Glutamatergic neuron (in vitro differentiated cells): Measurements from ENCODE around the gene PPFIA3. TPM values are rescaled to one million over a fixed set of nuclear protein-coding genes. Genes with fewer than 3 reads are reported as not detected.

Experiments
- DNase-seq: peaks from one replicate; pipeline ENCODE4 v3.0.0; 2022
- H3K27ac Mint-ChIP-seq: one replicate; pipeline ENCODE4 v1.8.0; 2020; ENCODE audit warnings: mild to moderate bottlenecking, mixed read lengths, inconsistent platforms; ENCODE audit not compliant: unreplicated experiment
- H3K27me3 Mint-ChIP-seq: one replicate; pipeline ENCODE4 v1.8.0; 2020; ENCODE audit warnings: mild to moderate bottlenecking, moderate library complexity, mixed read lengths, inconsistent platforms; ENCODE audit not compliant: unreplicated experiment
- H3K36me3 Mint-ChIP-seq: one replicate; pipeline ENCODE4 v1.8.0; 2020; ENCODE audit warnings: mild to moderate bottlenecking, mixed read lengths, inconsistent platforms; ENCODE audit not compliant: unreplicated experiment
- H3K4me1 Mint-ChIP-seq: one replicate; pipeline ENCODE4 v1.8.0; 2020; ENCODE audit warnings: mild to moderate bottlenecking, low read depth, mixed read lengths, inconsistent platforms; ENCODE audit not compliant: unreplicated experiment
- H3K4me3 Mint-ChIP-seq: one replicate; pipeline ENCODE4 v1.8.0; 2020; ENCODE audit warnings: mild to moderate bottlenecking, mixed read lengths, inconsistent platforms; ENCODE audit not compliant: unreplicated experiment
- H3K9me3 Mint-ChIP-seq: one replicate; pipeline ENCODE4 v1.8.0; 2020; ENCODE audit warnings: mild to moderate bottlenecking, moderate library complexity, mixed read lengths, inconsistent platforms; ENCODE audit not compliant: unreplicated experiment
- total RNA-seq: library from RNA; stranded (reverse); fragmentation: NEBNext Ultra II Directional; extraction: Animal tissue kit (Norgen Biotek cat#: 25700); gene quantifications from one replicate; pipeline ENCODE4 v1.2.1, GENCODE V29; 2021; ENCODE audit not compliant: unreplicated experiment
- TF ChIP-seq, protein P1 (sequence below): fragments of 200-600 bp; sonication (generic); IDR thresholded peaks from one replicate; pipeline ENCODE4 v1.5.0; 2021; ENCODE audit not compliant: partially characterized antibody, unreplicated experiment

The PPFIA3 gene
- total RNA-seq, 1 donor from 2014 or later, result 104 TPM

- TF ChIP-seq, protein P1, sequence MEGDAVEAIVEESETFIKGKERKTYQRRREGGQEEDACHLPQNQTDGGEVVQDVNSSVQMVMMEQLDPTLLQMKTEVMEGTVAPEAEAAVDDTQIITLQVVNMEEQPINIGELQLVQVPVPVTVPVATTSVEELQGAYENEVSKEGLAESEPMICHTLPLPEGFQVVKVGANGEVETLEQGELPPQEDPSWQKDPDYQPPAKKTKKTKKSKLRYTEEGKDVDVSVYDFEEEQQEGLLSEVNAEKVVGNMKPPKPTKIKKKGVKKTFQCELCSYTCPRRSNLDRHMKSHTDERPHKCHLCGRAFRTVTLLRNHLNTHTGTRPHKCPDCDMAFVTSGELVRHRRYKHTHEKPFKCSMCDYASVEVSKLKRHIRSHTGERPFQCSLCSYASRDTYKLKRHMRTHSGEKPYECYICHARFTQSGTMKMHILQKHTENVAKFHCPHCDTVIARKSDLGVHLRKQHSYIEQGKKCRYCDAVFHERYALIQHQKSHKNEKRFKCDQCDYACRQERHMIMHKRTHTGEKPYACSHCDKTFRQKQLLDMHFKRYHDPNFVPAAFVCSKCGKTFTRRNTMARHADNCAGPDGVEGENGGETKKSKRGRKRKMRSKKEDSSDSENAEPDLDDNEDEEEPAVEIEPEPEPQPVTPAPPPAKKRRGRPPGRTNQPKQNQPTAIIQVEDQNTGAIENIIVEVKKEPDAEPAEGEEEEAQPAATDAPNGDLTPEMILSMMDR, result no peak
- peaks cover 16% of the 10 kb centered on the region for H3K27me3 Mint-ChIP-seq
- peaks cover 10% of the 10 kb centered on the region for H3K9me3 Mint-ChIP-seq
- peak overlapping the region; percentile 43 for H3K27ac Mint-ChIP-seq
- H3K36me3 Mint-ChIP-seq, result peaks cover 6% of the 10 kb centered on the region
- peak overlapping the region; percentile 49 for H3K4me3 Mint-ChIP-seq
- no peak for DNase-seq
- H3K4me1 Mint-ChIP-seq, result peaks cover 10% of the 10 kb centered on the region
Measured at GRCh38 chr19:49129238-49129583, 9.9 kb downstream of the PPFIA3 start.

DNA sequence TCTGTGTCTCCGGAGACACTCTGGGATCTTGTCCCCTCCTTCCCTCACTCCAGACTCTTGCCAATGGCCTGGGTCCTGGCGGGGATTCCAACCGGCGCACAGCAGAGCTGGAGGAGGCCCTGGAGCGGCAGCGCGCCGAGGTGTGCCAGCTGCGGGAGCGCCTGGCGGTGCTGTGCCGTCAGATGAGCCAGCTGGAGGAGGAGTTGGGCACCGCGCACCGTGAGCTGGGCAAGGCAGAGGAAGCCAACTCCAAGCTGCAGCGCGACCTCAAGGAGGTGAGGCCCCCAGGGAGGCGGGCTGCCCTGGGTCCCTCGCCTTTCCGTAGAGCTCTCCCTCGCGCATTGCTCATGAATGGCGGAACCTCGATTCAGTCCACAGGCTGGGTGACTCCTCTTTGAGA is 11.0 kb downstream of the PPFIA3 start:
- Mint-ChIP-seq H3K36me3 (peaks cover 6% of the 10 kb centered on the region), H3K27ac (no peak overlapping the region), H3K27me3 (peaks cover 19% of the 10 kb centered on the region), H3K4me3 (no peak overlapping the region), H3K4me1 (peaks cover 6% of the 10 kb centered on the region), H3K9me3 (peaks cover 12% of the 10 kb centered on the region)
- TF ChIP-seq, protein P1, result no peak
- DNase-seq, result no peak

- H3K4me1 Mint-ChIP-seq, result peaks cover 6% of the 10 kb centered on the region
- peaks cover 17% of the 10 kb centered on the region for H3K36me3 Mint-ChIP-seq
- H3K27me3 Mint-ChIP-seq, result peaks cover 22% of the 10 kb centered on the region
- no peak overlapping the region for H3K27ac Mint-ChIP-seq
- no peak overlapping the region for H3K4me3 Mint-ChIP-seq
- TF ChIP-seq, protein P1, result no peak
- H3K9me3 Mint-ChIP-seq, result peaks cover 15% of the 10 kb centered on the region
- no peak for DNase-seq
Measured at GRCh38 chr19:49132974-49133609, 13.7 kb downstream of the PPFIA3 start.

DNA sequence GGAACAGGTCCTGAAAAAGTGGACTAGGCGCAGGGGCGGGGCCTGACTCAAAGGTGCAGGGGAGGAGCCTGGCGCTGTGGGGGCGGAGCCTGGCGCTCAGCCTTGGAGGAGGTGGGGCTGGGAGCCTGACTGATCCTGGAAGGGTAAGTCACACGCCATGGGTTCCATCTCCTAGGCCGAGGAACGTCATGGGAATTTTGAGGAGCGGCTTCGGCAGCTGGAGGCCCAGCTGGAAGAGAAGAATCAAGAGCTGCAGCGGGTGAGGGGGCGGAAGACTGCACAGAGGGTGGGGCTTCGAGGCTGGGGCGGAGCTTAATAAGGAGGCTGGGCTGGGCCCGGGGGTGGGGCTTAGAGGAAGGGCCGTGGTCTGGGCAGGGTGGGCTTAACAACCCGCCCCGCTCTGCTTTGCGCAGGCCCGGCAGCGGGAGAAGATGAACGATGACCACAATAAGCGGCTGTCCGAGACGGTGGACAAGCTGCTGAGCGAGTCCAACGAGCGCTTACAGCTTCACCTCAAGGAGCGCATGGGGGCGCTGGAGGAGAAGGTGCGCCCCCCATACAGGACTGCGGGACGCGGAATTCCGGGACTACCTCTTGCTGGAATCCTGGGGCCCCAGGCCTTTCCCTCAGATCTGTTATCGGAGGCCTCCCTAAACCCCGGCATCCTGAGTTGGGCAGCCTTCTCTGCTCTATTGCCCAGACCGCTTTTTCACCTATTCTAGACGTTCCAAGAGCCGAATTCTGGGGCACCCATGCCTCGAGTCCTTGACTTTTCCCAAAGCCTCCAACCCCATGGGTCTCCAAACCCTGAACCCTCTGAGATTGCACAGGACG is 14.5 kb downstream of the PPFIA3 start:
- peaks cover 15% of the 10 kb centered on the region for H3K36me3 Mint-ChIP-seq
- peak; percentile 62 for DNase-seq
- H3K9me3 Mint-ChIP-seq, result peaks cover 14% of the 10 kb centered on the region
- TF ChIP-seq, protein P1, result no peak
- no peak overlapping the region for H3K4me3 Mint-ChIP-seq
- peaks cover 22% of the 10 kb centered on the region for H3K27me3 Mint-ChIP-seq
- H3K4me1 Mint-ChIP-seq, result peaks cover 3% of the 10 kb centered on the region
- no peak overlapping the region for H3K27ac Mint-ChIP-seq

DNA sequence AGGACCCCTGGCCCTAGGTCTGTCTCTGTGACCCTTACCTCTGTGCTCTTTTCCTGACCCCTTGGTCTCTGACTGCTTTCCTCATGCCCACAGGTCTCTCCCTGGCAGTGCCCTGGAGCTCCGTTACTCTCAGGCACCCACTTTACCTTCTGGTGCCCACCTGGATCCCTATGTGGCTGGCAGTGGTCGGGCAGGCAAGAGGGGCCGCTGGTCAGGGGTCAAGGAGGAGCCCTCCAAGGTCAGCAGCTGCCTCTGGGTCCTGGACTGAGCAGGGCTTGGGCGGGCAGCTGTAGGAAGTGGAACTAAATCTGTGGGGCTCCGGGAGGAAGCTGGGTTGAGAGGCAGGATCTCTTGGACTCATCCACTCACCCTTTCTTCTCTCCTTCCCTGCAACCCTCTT is 16.3 kb downstream of the PPFIA3 start:
- Mint-ChIP-seq H3K4me3 (no peak overlapping the region), H3K4me1 (no peaks in the 10 kb centered on the region), H3K9me3 (peaks cover 11% of the 10 kb centered on the region), H3K27ac (no peak overlapping the region), H3K36me3 (peaks cover 12% of the 10 kb centered on the region), H3K27me3 (peaks cover 18% of the 10 kb centered on the region)
- no peak for DNase-seq
- TF ChIP-seq, protein P1, result no peak
